H1 (cell line): Measurements from ENCODE around the gene CCDC33. TPM values are rescaled to one million over a fixed set of nuclear protein-coding genes. Genes with fewer than 3 reads are reported as not detected.

ENCODE experiments used
- CTCF ChIA-PET: fragments of 300-600 bp; sonication (Branson Sonifier 250); formaldehyde crosslinking; loops from one replicate; lab custom pipeline; 2021; ENCODE audit not compliant: partially characterized antibody; lab: Charles Lee
- POLR2A ChIA-PET: fragments of 300-600 bp; sonication (Branson Sonifier 250); formaldehyde crosslinking; loops from one replicate; lab custom pipeline; 2021; ENCODE audit warnings: inconsistent platforms; ENCODE audit not compliant: partially characterized antibody; lab: Charles Lee
- DNase-seq, 2 experiments: peaks; one replicate each; pipeline versions ENCODE4 v3.0.0 to v3.0.0-alpha.2; 2010 to 2022; ENCODE audit warnings: low spot score in 2 of 2, low read depth in 1 of 2, mixed read lengths in 1 of 2
- FAIRE-seq: peaks from 2 replicates; lab custom pipeline; 2011; peaks lifted over from hg19 to GRCh38; lab: Jason Lieb, UNC
- H2AFZ ChIP-seq: 2 replicates; pipeline ENCODE4 v1.8.1; 2012; ENCODE audit warnings: low read length, inconsistent platforms
- H2AK5ac ChIP-seq: 2 replicates; pipeline ENCODE4 v1.6.1; 2013; ENCODE audit warnings: low read depth, low read length
- H2BK120ac ChIP-seq: replicated peaks from 2 replicates; pipeline ENCODE3; 2013; ENCODE audit warnings: low read depth, low read length, inconsistent platforms
- H2BK12ac ChIP-seq: 2 replicates; pipeline ENCODE4 v1.6.1; 2013; ENCODE audit warnings: low read depth, low read length
- H2BK15ac ChIP-seq: 2 replicates; pipeline ENCODE4 v1.6.1; 2013; ENCODE audit warnings: low read length
- H2BK20ac ChIP-seq: 2 replicates; pipeline ENCODE4 v1.6.1; 2013; ENCODE audit warnings: low read length
- H2BK5ac ChIP-seq: 2 replicates; pipeline ENCODE4 v1.6.1; 2013; ENCODE audit warnings: low read depth, low read length
- H3K14ac ChIP-seq: 2 replicates; pipeline ENCODE4 v1.6.1; 2013; ENCODE audit warnings: inconsistent platforms; ENCODE audit not compliant: insufficient read length
- H3K18ac ChIP-seq: 2 replicates; pipeline ENCODE4 v1.6.1; 2013; ENCODE audit warnings: low read length; ENCODE audit errors: extremely low read depth
- H3K23ac ChIP-seq: 2 replicates; pipeline ENCODE4 v1.6.1; 2013; ENCODE audit warnings: inconsistent platforms; ENCODE audit not compliant: insufficient read length
- H3K23me2 ChIP-seq: 2 replicates; pipeline ENCODE4 v1.6.1; 2013; ENCODE audit warnings: low read depth, low read length
- H3K27ac ChIP-seq: 2 replicates; pipeline ENCODE4 v1.6.1; 2011; ENCODE audit warnings: low read depth, low read length, inconsistent platforms
- H3K27me3 ChIP-seq, 4 experiments: replicated peaks in 1 of 4; 1 replicate in 1 of 4; 2 replicates in 3 of 4; pipeline versions ENCODE4 v1.6.1 to v1.8.1; 2011 to 2013; ENCODE audit warnings: low read length in 3 of 4, mild to moderate bottlenecking in 3 of 4, inconsistent platforms in 2 of 4, mixed read lengths in 2 of 4, moderate library complexity in 1 of 4; ENCODE audit not compliant: control insufficient read depth in 3 of 4, insufficient read depth in 3 of 4; ENCODE audit errors: extremely low read depth in 1 of 4
- H3K36me3 ChIP-seq, 4 experiments: 2 replicates each; pipeline versions ENCODE4 v1.6.1 to v1.8.1; 2011 to 2013; ENCODE audit warnings: mild to moderate bottlenecking in 4 of 4, low read length in 3 of 4, moderate library complexity in 2 of 4, control low read depth in 1 of 4, inconsistent platforms in 1 of 4; ENCODE audit not compliant: insufficient read depth in 4 of 4, control insufficient read depth in 2 of 4
- H3K4ac ChIP-seq: replicated peaks from 2 replicates; pipeline ENCODE3; 2013; ENCODE audit warnings: low read length, low read depth, mixed read lengths, inconsistent platforms; ENCODE audit not compliant: insufficient read length
- H3K4me1 ChIP-seq, 4 experiments: replicated peaks in 1 of 4; 1 replicate in 1 of 4; 2 replicates in 3 of 4; pipeline versions ENCODE4 v1.6.1 to v1.8.1; 2011 to 2013; ENCODE audit warnings: low read length in 3 of 4, inconsistent platforms in 2 of 4, mixed read lengths in 1 of 4; ENCODE audit not compliant: insufficient read depth in 4 of 4, control insufficient read depth in 3 of 4
- H3K4me2 ChIP-seq, 2 experiments: 2 replicates each; pipeline versions ENCODE4 v1.6.1 to v1.8.1; 2011 to 2013; ENCODE audit warnings: low read depth in 2 of 2, low read length in 2 of 2, control low read depth in 1 of 2, inconsistent platforms in 1 of 2, mild to moderate bottlenecking in 1 of 2; ENCODE audit not compliant: insufficient read depth in 1 of 2
- H3K4me3 ChIP-seq, 4 experiments: fragments of 200-600, 300-600 bp in 1 of 4; sonication (generic), shearing (Covaris generic), sonication (Bioruptor Twin) in 1 of 4; 2 replicates each; pipeline versions ENCODE4 v1.5.1 to v1.8.1; 2011 to 2016; ENCODE audit warnings: low read length in 4 of 4, low read depth in 3 of 4, control low read depth in 2 of 4, inconsistent platforms in 2 of 4, mild to moderate bottlenecking in 2 of 4, mixed read lengths in 1 of 4, moderate library complexity in 1 of 4; ENCODE audit not compliant: insufficient read depth in 2 of 4; ENCODE audit errors: extremely low read depth in 1 of 4
- H3K56ac ChIP-seq: replicated peaks from 2 replicates; pipeline ENCODE3; 2013; ENCODE audit warnings: low read depth, mild to moderate bottlenecking, mixed read lengths, low read length, inconsistent platforms; ENCODE audit not compliant: insufficient read length
- H3K79me1 ChIP-seq: 2 replicates; pipeline ENCODE4 v1.6.1; 2013; ENCODE audit warnings: low read depth, low read length, control low read depth
- H3K79me2 ChIP-seq, 2 experiments: 2 replicates each; pipeline versions ENCODE4 v1.6.1 to v1.8.1; 2012 to 2013; ENCODE audit warnings: low read length in 2 of 2, mild to moderate bottlenecking in 2 of 2, inconsistent platforms in 1 of 2; ENCODE audit not compliant: insufficient read depth in 2 of 2, control insufficient read depth in 1 of 2
- H3K9ac ChIP-seq, 4 experiments: replicated peaks in 1 of 4; 1 replicate in 1 of 4; 2 replicates in 3 of 4; pipeline versions ENCODE4 v1.6.1 to v1.8.1; 2011 to 2013; ENCODE audit warnings: low read depth in 3 of 4, low read length in 3 of 4, control low read depth in 2 of 4, mild to moderate bottlenecking in 2 of 4, moderate library complexity in 2 of 4, inconsistent platforms in 1 of 4; ENCODE audit errors: extremely low read depth in 1 of 4
- H3K9me3 ChIP-seq, 2 experiments: 2 replicates each; pipeline versions ENCODE4 v1.6.1 to v1.8.1; 2012 to 2013; ENCODE audit warnings: mild to moderate bottlenecking in 2 of 2, moderate library complexity in 2 of 2, control low read depth in 1 of 2, inconsistent platforms in 1 of 2, low read depth in 1 of 2, low read length in 1 of 2, mixed read lengths in 1 of 2; ENCODE audit not compliant: insufficient read depth in 2 of 2
- H4K20me1 ChIP-seq, 2 experiments: replicated peaks in 1 of 2; 2 replicates each; pipeline versions ENCODE3 to v1.8.1; 2011 to 2013; ENCODE audit warnings: inconsistent platforms in 2 of 2, low read length in 2 of 2, mild to moderate bottlenecking in 1 of 2; ENCODE audit not compliant: insufficient read depth in 2 of 2, control insufficient read depth in 1 of 2
- H4K5ac ChIP-seq: 2 replicates; pipeline ENCODE4 v1.6.1; 2013; ENCODE audit warnings: low read length, low read depth, mixed read lengths, inconsistent platforms; ENCODE audit not compliant: insufficient read length
- H4K8ac ChIP-seq: 2 replicates; pipeline ENCODE4 v1.8.0; 2013; ENCODE audit warnings: mild to moderate bottlenecking, moderate library complexity, low read length, inconsistent platforms; ENCODE audit not compliant: insufficient read depth; ENCODE audit errors: extremely low read depth
- H4K91ac ChIP-seq: replicated peaks from 2 replicates; pipeline ENCODE3; 2013; ENCODE audit warnings: low read length, mixed read lengths, inconsistent platforms; ENCODE audit not compliant: insufficient read length
- CBX8 ChIP-seq: fragments of 300-800, 300-1000 bp; sonication (generic); IDR thresholded peaks from 2 replicates; pipeline ENCODE4 v1.7.1; 2016; ENCODE audit warnings: low read depth, low read length, borderline replicate concordance
- CHD2 ChIP-seq: IDR thresholded peaks from 2 replicates; pipeline ENCODE4 v1.6.1; 2012; ENCODE audit warnings: low read length, improper control_type of control experiment
- GABPA ChIP-seq: IDR thresholded peaks from 2 replicates; pipeline ENCODE4 v1.6.1; 2011; ENCODE audit warnings: mild to moderate bottlenecking, low read length, moderate library complexity, borderline replicate concordance; ENCODE audit not compliant: insufficient read depth
- KDM1A ChIP-seq: fragments of 200-600, 300-600 bp; sonication (generic); IDR thresholded peaks from 2 replicates; pipeline ENCODE4 v1.7.1; 2016; ENCODE audit warnings: mild to moderate bottlenecking, low read length, borderline replicate concordance
- KDM5A ChIP-seq: fragments of 200-600 bp; IDR thresholded peaks from 2 replicates; pipeline ENCODE4 v1.7.1; 2012; ENCODE audit warnings: mild to moderate bottlenecking, low read length, inconsistent platforms, mixed read lengths
- NRF1 ChIP-seq: IDR thresholded peaks from 2 replicates; pipeline ENCODE4 v1.6.1; 2011; ENCODE audit warnings: mild to moderate bottlenecking, low read depth, low read length, improper control_type of control experiment
- WGBS, 2 experiments: shearing (Covaris generic) in 1 of 2; methylation state at CpG; one replicate each; pipeline versions ENCODE4 v1.1.6 to v1.1.7; 2013 to 2015; ENCODE audit warnings: low lambda C conversion rate in 2 of 2, mixed read lengths in 2 of 2, inconsistent platforms in 1 of 2, low coverage in 1 of 2, missing lambda C conversion rate in 1 of 2; ENCODE audit not compliant: insufficient replicate concordance in 2 of 2, insufficient coverage in 1 of 2, insufficient read length in 1 of 2; ENCODE audit errors: extremely low coverage in 1 of 2, missing lambda C conversion rate in 1 of 2; 5-methylcytosine and 5-hydroxymethylcytosine counted together
- polyA plus RNA-seq, 7 experiments: library from polyadenylated mRNA; depleted of rRNA in 3 of 7; stranded (reverse) in 5 of 7; unstranded in 2 of 7; fragments of >200 nt in 5 of 7; fragments of 200-250 nt in 2 of 7; gene quantifications; 1 replicate in 5 of 7; 2 replicates in 1 of 7; 4 replicates in 1 of 7; pipeline versions ENCODE4 v1.2.1 to v1.2.3, GENCODE V29; 2011 to 2013; ENCODE audit warnings: missing spikeins in 2 of 7, mixed read lengths in 2 of 7
- total RNA-seq: library from RNA; stranded (reverse); fragmentation: NEBNext Ultra II Directional; extraction: Animal tissue kit (Norgen Biotek cat#: 25700); gene quantifications from 2 replicates; pipeline ENCODE4 v1.2.1, GENCODE V29; 2021
- TF ChIP-seq, protein P1 (sequence below): IDR thresholded peaks from 2 replicates; pipeline ENCODE4 v1.6.1; 2012; ENCODE audit warnings: low read length, inconsistent platforms
- TF ChIP-seq, protein P2 (sequence below): IDR thresholded peaks from 2 replicates; pipeline ENCODE4 v1.6.1; 2011; ENCODE audit warnings: low read depth, mild to moderate bottlenecking, low read length; ENCODE audit not compliant: insufficient read depth
- TF ChIP-seq, protein P3 (sequence below): IDR thresholded peaks from 2 replicates; pipeline ENCODE4 v1.6.1; 2012; ENCODE audit warnings: inconsistent platforms

Gene CCDC33
- total and polyA plus RNA-seq, 2 of the 8 experiments (the other 6 are each of a cell fraction or from before 2014, with no cell fraction given), result 2.0 to 2.7 TPM

DNA sequence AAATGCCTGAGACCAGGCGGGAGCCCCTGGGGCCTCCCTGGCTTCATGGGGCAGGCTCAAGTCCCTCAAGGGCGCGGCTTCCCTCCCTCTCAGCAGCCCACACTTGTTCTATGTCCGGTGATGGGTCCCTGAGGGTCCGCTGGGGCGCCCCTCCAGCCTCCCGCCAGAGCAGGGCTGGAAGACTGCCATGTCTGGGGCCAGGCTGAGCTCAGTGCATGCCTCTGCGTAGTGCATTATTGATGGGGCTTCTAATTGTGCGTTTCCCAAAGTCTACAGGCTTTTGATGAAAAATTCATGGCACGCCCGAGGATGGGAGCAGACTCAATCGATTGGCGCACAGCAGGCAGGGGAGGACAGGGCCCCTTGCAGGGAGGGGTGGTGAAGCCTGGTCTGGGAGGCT, 80.0 kb downstream of the CCDC33 start:
- Histone ChIP-seq H3K27me3 (peaks cover 0 to 3% (median under 1%) of the 10 kb centered on the region in 4 experiments; a peak in 2 of 7 replicates), H2AFZ (no peak overlapping the region), H3K79me1 (no peaks in the 10 kb centered on the region), H4K91ac (no peak overlapping the region), H4K5ac (no peak overlapping the region), H2BK120ac (no peak overlapping the region), H3K27ac (no peak overlapping the region), H2BK12ac (peak overlapping the region; percentile 63; the same call in 1 of the 2 replicates), H2BK15ac (no peak overlapping the region), H3K18ac (no peak overlapping the region), H3K4me3 (no peak overlapping the region), H2BK20ac (no peak overlapping the region), H2BK5ac (no peak overlapping the region), H4K8ac (no peak overlapping the region), H3K9me3 (no peaks in the 10 kb centered on the region; a peak in 1 of 4 replicates), H3K23me2 (no peaks in the 10 kb centered on the region), H3K36me3 (no peaks in the 10 kb centered on the region), H3K56ac (no peak overlapping the region), H2AK5ac (no peak overlapping the region), H3K4me1 (peaks cover 3 to 45% (median 31%) of the 10 kb centered on the region in 4 experiments), H4K20me1 (no peaks in the 10 kb centered on the region), H3K14ac (no peak overlapping the region), H3K79me2 (no peaks in the 10 kb centered on the region), H3K9ac (no peak overlapping the region), H3K23ac (no peak overlapping the region), H3K4me2 (no peak overlapping the region), H3K4ac (no peak overlapping the region)
- WGBS, 2 experiments, result 88% methylated on average over 11 of the region's 13 CpGs; no CpG with 5 or more reads in 1 of the 2 experiments
- POLR2A ChIA-PET, result interaction anchor here (0.6 to 1.4 kb wide), 3 partner anchors 114 to 197 kb away, joined by 3 read pairs; partner anchors contain the start of gene STRA6
- CTCF ChIA-PET, result interaction anchor here (0.9 to 18.1 kb wide), 8 partner anchors 4 to 188 kb away, joined by 3 to 353 read pairs (median 10); partner anchors contain the start of gene STRA6
- DNase-seq (no peak), FAIRE-seq (no peak)
- TF ChIP-seq, protein P1, sequence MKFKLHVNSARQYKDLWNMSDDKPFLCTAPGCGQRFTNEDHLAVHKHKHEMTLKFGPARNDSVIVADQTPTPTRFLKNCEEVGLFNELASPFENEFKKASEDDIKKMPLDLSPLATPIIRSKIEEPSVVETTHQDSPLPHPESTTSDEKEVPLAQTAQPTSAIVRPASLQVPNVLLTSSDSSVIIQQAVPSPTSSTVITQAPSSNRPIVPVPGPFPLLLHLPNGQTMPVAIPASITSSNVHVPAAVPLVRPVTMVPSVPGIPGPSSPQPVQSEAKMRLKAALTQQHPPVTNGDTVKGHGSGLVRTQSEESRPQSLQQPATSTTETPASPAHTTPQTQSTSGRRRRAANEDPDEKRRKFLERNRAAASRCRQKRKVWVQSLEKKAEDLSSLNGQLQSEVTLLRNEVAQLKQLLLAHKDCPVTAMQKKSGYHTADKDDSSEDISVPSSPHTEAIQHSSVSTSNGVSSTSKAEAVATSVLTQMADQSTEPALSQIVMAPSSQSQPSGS, result no peak
- no peak for TF ChIP-seq CHD2
- TF ChIP-seq CBX8, result no peak
- TF ChIP-seq, protein P2, sequence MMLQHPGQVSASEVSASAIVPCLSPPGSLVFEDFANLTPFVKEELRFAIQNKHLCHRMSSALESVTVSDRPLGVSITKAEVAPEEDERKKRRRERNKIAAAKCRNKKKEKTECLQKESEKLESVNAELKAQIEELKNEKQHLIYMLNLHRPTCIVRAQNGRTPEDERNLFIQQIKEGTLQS, result no peak
- TF ChIP-seq GABPA, result no peak
- no peak for TF ChIP-seq NRF1
- TF ChIP-seq, protein P3, sequence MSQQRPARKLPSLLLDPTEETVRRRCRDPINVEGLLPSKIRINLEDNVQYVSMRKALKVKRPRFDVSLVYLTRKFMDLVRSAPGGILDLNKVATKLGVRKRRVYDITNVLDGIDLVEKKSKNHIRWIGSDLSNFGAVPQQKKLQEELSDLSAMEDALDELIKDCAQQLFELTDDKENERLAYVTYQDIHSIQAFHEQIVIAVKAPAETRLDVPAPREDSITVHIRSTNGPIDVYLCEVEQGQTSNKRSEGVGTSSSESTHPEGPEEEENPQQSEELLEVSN, result no peak
- no peak for TF ChIP-seq KDM5A
- no peak for TF ChIP-seq KDM1A
